T-helper 17 cell (primary cell): ENCODE data around the gene SNX25. TPM values are rescaled to one million over a fixed set of nuclear protein-coding genes. Genes with fewer than 3 reads are reported as not detected.
"Not testable (repeated sequence)": the region's sequence is repeated elsewhere in the genome, so short reads cannot be mapped to it uniquely, and the experiment has no call there.

Source experiments
- ATAC-seq: fragments of 150-1000 bp; cut with Tn5 transposase; 2 replicates; pipeline ENCODE4 v1.10.0; 2021; ENCODE audit warnings: mild to moderate bottlenecking, moderate library complexity
- DNase-seq, 3 donors: peaks; one replicate each; pipeline versions ENCODE4 v3.0.0 to v3.0.0-alpha.2; 2020 to 2021
- H3K9me3 ChIP-seq: one replicate; pipeline ENCODE4 v1.7.0; 2013; ENCODE audit warnings: low read length, mild to moderate bottlenecking; ENCODE audit not compliant: control insufficient read depth, poor library complexity, severe bottlenecking
- H3K27ac Mint-ChIP-seq: one replicate; pipeline ENCODE4 v1.8.0; 2022; ENCODE audit warnings: mild to moderate bottlenecking, moderate library complexity, mixed read lengths
- H3K27me3 Mint-ChIP-seq: one replicate; pipeline ENCODE4 v1.8.0; 2022; ENCODE audit warnings: mixed read lengths
- H3K36me3 Mint-ChIP-seq: one replicate; pipeline ENCODE4 v1.8.0; 2022; ENCODE audit warnings: low read depth, mixed read lengths
- H3K4me1 Mint-ChIP-seq: one replicate; pipeline ENCODE4 v1.8.0; 2022; ENCODE audit warnings: mild to moderate bottlenecking, mixed read lengths
- H3K4me3 Mint-ChIP-seq: one replicate; pipeline ENCODE4 v1.8.0; 2022; ENCODE audit warnings: mild to moderate bottlenecking, moderate library complexity, mixed read lengths
- total RNA-seq, 4 donors: library from RNA in 2 of 4; stranded (reverse) in 2 of 4; gene quantifications; one replicate each; pipeline ENCODE4 v1.2.3 and lab custom pipeline; 2022 to 2026

The SNX25 gene
- total RNA-seq, 2 donors from 2014 or later, result 13.2 to 20.4 TPM

GRCh38 chr4:185243879-185244278 lies 34.5 kb downstream of the SNX25 start:
- H3K27ac Mint-ChIP-seq, result no peak overlapping the region
- no peaks in the 10 kb centered on the region for H3K9me3 ChIP-seq
- H3K4me1 Mint-ChIP-seq, result no peaks in the 10 kb centered on the region
- H3K36me3 Mint-ChIP-seq, result no peaks in the 10 kb centered on the region
- no peak for DNase-seq
- H3K27me3 Mint-ChIP-seq, result no peaks in the 10 kb centered on the region
- no peak overlapping the region for H3K4me3 Mint-ChIP-seq
- ATAC-seq, result no peak

DNA sequence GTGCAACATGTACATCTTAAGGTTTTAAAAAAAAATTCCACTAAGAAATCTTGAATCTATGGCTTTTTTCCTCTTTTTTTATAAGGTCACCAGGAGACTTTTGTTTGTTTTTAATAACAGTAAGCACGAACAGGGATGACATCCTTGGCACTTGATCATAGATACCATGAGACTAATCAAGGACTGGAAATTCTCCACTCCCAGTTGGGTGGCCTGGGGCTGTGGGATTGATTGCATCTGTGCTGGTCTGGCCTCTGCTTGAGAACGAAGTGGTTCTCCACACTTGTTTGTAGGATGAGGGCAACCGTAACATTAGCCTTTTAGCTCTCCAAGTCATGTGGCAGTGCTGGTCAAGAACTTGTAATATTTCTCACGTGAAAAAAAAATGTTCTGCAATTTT lies 35.4 kb downstream of the SNX25 start:
- H3K27me3 Mint-ChIP-seq, result no peaks in the 10 kb centered on the region
- H3K36me3 Mint-ChIP-seq, result no peaks in the 10 kb centered on the region
- no peak for ATAC-seq
- DNase-seq, result no peak
- H3K4me3 Mint-ChIP-seq, result no peak overlapping the region
- H3K9me3 ChIP-seq, result no peaks in the 10 kb centered on the region
- H3K27ac Mint-ChIP-seq, result no peak overlapping the region
- H3K4me1 Mint-ChIP-seq, result peaks cover under 1% of the 10 kb centered on the region

- no peak overlapping the region for H3K27ac Mint-ChIP-seq
- ATAC-seq (no peak), DNase-seq (no peak)
- H3K4me3 Mint-ChIP-seq, result no peak overlapping the region
- H3K36me3 Mint-ChIP-seq, result no peaks in the 10 kb centered on the region
- H3K4me1 Mint-ChIP-seq, result peaks cover 11% of the 10 kb centered on the region
- no peaks in the 10 kb centered on the region for H3K9me3 ChIP-seq
- H3K27me3 Mint-ChIP-seq, result no peaks in the 10 kb centered on the region
Measured at GRCh38 chr4:185246453-185246852, 37.1 kb downstream of the SNX25 start.

DNA sequence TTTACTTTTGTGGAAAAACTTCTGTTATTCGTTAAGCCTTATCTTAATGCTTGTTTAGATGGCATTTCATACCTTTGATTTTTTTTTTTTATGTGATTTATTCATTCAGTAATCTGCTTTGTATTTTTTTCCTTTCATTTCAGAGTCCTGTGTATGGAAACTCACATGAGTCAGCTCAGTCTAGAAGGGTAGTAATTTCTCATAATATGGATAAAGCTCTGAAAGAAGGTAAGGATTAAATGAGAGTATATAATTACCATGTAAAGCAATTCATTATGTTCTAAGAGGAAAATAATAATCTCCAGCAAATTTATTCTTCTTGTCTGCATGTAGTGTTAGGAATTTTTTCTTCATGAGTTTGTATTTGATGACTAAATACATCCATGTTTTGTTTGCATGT lies 37.8 kb downstream of the SNX25 start:
- Mint-ChIP-seq H3K27me3 (no peaks in the 10 kb centered on the region), H3K36me3 (no peaks in the 10 kb centered on the region), H3K4me1 (peaks cover 16% of the 10 kb centered on the region), H3K27ac (no peak overlapping the region), H3K4me3 (no peak overlapping the region)
- no peaks in the 10 kb centered on the region for H3K9me3 ChIP-seq
- DNase-seq (no peak), ATAC-seq (no peak)

DNA sequence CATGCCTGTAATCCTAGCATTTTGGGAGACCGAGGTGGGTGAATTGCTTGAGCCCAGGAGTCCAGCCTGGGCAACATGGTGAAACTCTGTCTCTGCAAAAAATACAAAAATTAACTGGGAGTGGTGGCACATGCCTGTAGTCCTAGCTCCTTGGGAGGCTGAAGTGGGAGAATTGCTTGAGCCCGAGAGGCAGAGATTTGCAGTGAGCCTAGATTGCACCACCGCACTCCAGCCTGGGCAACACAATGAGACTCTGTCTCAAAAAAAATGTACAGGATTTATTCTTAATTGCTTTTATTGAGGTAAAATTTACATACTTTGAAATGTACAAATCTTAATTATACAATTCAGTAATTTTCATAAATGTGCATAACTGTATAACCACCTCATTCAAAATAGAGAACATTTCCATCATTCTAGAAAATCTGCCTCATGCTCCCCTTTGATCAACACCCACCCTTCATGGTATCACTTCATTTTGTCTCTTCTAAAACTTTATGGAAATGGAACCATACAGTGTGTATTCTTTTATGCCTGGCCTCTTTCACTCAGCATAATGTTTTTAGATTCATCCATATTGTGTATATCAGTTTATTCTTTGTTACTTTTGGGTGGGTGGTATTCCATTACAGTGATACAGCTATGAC lies 39.1 kb downstream of the SNX25 start:
- H3K9me3 ChIP-seq, result no peaks in the 10 kb centered on the region
- Mint-ChIP-seq H3K4me3 (no peak overlapping the region), H3K36me3 (no peaks in the 10 kb centered on the region), H3K4me1 (peaks cover 20% of the 10 kb centered on the region), H3K27ac (peak overlapping the region; percentile 16), H3K27me3 (no peaks in the 10 kb centered on the region)
- DNase-seq, result no peak
- ATAC-seq, result no peak

DNA sequence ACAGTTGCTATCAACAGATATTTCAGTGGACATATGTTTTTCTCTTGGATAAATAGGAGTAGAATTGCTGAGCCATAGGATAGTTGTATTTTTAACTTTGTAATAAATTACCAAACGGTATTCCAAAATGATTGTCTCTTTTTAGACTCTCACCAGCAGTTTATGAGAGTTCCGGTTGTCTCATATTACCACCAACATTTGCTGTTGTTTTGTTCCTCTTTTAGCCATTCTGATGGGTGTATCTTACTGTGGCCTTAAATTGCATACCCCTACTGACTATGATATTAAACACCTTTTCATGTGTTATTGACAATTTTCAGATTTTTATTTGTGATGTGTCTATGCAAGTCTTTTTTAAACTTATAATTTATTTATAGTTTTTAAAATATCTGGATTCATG lies 39.7 kb downstream of the SNX25 start:
- Mint-ChIP-seq H3K36me3 (no peaks in the 10 kb centered on the region), H3K27me3 (no peaks in the 10 kb centered on the region), H3K4me3 (no peak overlapping the region), H3K27ac (peak overlapping the region; percentile 16), H3K4me1 (peaks cover 24% of the 10 kb centered on the region)
- no peaks in the 10 kb centered on the region for H3K9me3 ChIP-seq
- DNase-seq (no peak), ATAC-seq (no peak)

DNA sequence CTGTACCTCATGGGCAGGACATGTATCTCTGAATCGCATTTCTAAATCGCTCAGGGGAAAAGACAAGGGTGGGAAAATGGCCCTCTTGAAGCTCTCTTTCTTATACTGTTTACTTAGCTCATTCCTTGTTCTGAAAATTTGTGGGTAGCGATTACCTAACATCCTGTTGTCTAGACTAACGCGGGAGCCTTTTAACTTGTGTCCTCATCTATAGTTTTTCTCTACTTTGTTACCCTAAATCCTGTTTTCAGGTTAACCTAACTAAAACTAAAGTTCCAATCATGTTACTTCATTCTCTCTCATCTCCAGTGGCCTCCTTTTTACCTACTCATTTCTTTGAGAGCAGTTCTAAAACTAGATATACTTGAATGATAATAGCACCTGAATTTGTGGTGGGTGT lies 45.0 kb downstream of the SNX25 start:
- Mint-ChIP-seq H3K4me3 (peak overlapping the region; percentile 69), H3K27me3 (no peaks in the 10 kb centered on the region), H3K36me3 (no peaks in the 10 kb centered on the region), H3K4me1 (peaks cover 33% of the 10 kb centered on the region), H3K27ac (peak overlapping the region; percentile 90)
- no peak for DNase-seq
- ATAC-seq, result peak; percentile 85
- no peaks in the 10 kb centered on the region for H3K9me3 ChIP-seq

DNA sequence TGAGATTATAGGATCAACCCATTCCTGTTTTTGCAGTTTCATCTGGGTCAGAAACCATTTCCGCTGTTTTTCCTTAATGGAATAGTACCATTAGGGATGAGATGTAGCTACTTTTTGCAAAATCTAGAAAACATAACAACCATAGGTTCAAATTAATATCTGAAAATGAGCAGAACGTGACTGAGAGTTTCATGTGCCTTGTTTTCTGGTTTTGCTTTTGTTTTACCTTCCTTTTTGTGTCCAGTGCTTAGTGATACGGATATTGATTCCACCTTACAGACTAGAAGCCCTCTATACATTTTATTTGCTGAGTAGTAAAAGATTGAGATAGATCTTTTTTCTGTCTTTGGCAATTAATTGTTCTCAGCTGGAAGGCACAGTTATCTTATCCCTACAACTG lies 46.5 kb downstream of the SNX25 start:
- H3K27me3 Mint-ChIP-seq, result no peaks in the 10 kb centered on the region
- H3K4me3 Mint-ChIP-seq, result peak overlapping the region; percentile 28
- H3K27ac Mint-ChIP-seq, result peak overlapping the region; percentile 90
- peaks cover 28% of the 10 kb centered on the region for H3K4me1 Mint-ChIP-seq
- DNase-seq (no peak), ATAC-seq (no peak)
- H3K9me3 ChIP-seq, result no peaks in the 10 kb centered on the region
- H3K36me3 Mint-ChIP-seq, result no peaks in the 10 kb centered on the region

DNA sequence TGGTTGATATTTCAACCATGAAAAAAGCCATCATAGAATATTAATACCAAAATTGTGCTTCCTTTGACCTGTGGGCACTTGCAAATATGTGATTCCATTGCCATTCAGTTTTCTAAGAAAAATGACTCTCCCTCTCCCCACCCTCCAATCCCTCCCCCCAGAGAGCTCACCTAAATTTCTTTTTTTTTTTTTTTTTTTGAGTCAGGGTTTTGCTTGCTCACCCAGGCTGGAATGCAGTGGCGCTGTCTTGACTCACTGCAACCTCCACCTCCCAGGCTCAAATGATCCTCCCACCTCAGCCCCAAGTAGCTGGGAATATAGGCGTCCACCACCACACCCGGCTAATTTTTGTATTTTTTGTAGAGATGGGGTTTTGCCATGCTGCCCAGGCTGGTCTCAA lies 47.0 kb downstream of the SNX25 start:
- no peaks in the 10 kb centered on the region for H3K27me3 Mint-ChIP-seq
- H3K4me1 Mint-ChIP-seq, result peaks cover 24% of the 10 kb centered on the region
- no peaks in the 10 kb centered on the region for H3K36me3 Mint-ChIP-seq
- H3K9me3 ChIP-seq, result no peaks in the 10 kb centered on the region
- ATAC-seq, result no peak
- no peak for DNase-seq
- no peak overlapping the region for H3K4me3 Mint-ChIP-seq
- H3K27ac Mint-ChIP-seq, result peak overlapping the region; percentile 90

GRCh38 chr4:185257086-185257485 lies 47.7 kb downstream of the SNX25 start:
- ATAC-seq (no peak), DNase-seq (no peak)
- no peaks in the 10 kb centered on the region for H3K9me3 ChIP-seq
- H3K4me1 Mint-ChIP-seq, result peaks cover 19% of the 10 kb centered on the region
- no peaks in the 10 kb centered on the region for H3K27me3 Mint-ChIP-seq
- no peak overlapping the region for H3K27ac Mint-ChIP-seq
- H3K4me3 Mint-ChIP-seq, result no peak overlapping the region
- H3K36me3 Mint-ChIP-seq, result no peaks in the 10 kb centered on the region

- no peak overlapping the region for H3K27ac Mint-ChIP-seq
- no peak overlapping the region for H3K4me3 Mint-ChIP-seq
- no peaks in the 10 kb centered on the region for H3K9me3 ChIP-seq
- H3K4me1 Mint-ChIP-seq, result peaks cover 17% of the 10 kb centered on the region
- H3K27me3 Mint-ChIP-seq, result no peaks in the 10 kb centered on the region
- no peak for ATAC-seq
- no peak for DNase-seq
- H3K36me3 Mint-ChIP-seq, result no peaks in the 10 kb centered on the region
Measured at GRCh38 chr4:185257694-185258093, 48.3 kb downstream of the SNX25 start.

- not testable (repeated sequence) for DNase-seq
Measured at GRCh38 chr4:185258741-185259140, 49.3 kb downstream of the SNX25 start.

DNA sequence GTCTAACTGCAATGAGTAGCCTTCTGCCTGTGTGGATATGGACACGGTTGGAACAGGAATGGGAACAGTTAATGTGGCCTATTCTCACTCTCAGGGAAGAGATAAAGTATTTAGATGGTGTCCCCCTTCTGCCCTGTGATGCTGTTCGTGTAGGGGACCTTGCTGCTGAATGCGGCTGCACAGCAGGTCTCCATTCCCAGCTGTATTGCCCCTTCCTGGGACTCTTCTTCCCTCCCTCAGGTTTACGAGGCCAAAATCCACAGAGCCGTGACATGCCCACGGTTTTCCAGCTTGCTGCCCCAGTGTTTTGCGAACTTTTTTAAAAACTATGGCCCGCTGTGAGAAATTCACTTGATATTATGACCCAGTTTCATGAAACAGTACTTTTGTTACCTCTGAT lies 50.3 kb downstream of the SNX25 start:
- no peak for DNase-seq
- Mint-ChIP-seq H3K27ac (no peak overlapping the region), H3K36me3 (no peaks in the 10 kb centered on the region), H3K27me3 (no peaks in the 10 kb centered on the region), H3K4me1 (peaks cover 10% of the 10 kb centered on the region), H3K4me3 (peak overlapping the region; percentile 36)
- H3K9me3 ChIP-seq, result no peaks in the 10 kb centered on the region
- no peak for ATAC-seq

More at GRCh38 chr4:185258741-185259140, 49.3 kb downstream of the SNX25 start:
- Mint-ChIP-seq H3K27ac (peak overlapping the region; percentile 6), H3K4me1 (peaks cover 16% of the 10 kb centered on the region)
- H3K27me3 Mint-ChIP-seq, H3K4me3 Mint-ChIP-seq, H3K9me3 ChIP-seq, H3K36me3 Mint-ChIP-seq: not testable (repeated sequence)
- ATAC-seq, result peak; percentile 38

DNA sequence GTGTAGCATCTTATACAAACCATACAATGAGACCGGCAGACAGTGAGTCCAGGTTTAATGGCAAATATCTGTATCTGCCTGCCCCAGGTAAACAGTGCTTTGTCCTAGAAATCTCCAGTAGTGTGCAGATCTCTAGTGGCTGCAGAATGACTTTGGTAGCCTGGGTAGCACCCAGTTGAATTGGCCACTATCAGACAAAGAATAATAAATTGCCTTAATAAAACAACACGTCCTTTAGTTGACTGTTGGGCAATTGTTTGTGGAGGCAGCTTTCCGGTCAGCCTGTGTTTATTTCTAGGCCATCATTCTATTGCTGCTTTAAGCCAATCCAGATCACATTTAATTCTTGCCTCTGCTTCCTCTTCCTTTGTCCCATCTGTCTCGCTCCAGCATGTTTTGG lies 52.5 kb downstream of the SNX25 start:
- peaks cover 16% of the 10 kb centered on the region for H3K4me1 Mint-ChIP-seq

More for the DNA sequence above, 52.5 kb downstream of the SNX25 start:
- ATAC-seq (no peak), DNase-seq (no peak)
- Mint-ChIP-seq H3K4me3 (no peak overlapping the region), H3K27ac (no peak overlapping the region), H3K27me3 (no peaks in the 10 kb centered on the region), H3K36me3 (no peaks in the 10 kb centered on the region)
- H3K9me3 ChIP-seq, result no peaks in the 10 kb centered on the region
